GM23338 (cell line): ENCODE data around the gene PPP1R13L. TPM values are rescaled to one million over a fixed set of nuclear protein-coding genes. Genes with fewer than 3 reads are reported as not detected.

Experiments used
- ATAC-seq: fragments of 200-7000 bp; cut with Tn5 transposase; 3 replicates; pipeline ENCODE4 v1.9.1; 2020
- DNase-seq: peaks from one replicate; pipeline ENCODE4 v3.0.0-alpha.2; 2015; ENCODE audit warnings: low spot score
- H2AFZ ChIP-seq: fragments of 200-600 bp; sonication (generic); 2 replicates; pipeline ENCODE4 v1.8.0; 2016; ENCODE audit warnings: antibody characterized with exemption, mild to moderate bottlenecking, moderate library complexity
- H3F3A ChIP-seq: fragments of 200-600 bp; sonication (generic); replicated peaks from 2 replicates; pipeline ENCODE4 v1.8.0; 2017; ENCODE audit warnings: antibody characterized with exemption, mixed run types, low read depth
- H3K27ac ChIP-seq: fragments of 200-600 bp; sonication (generic); 2 replicates; pipeline ENCODE4 v1.6.1; 2016; ENCODE audit warnings: low read depth
- H3K27me3 ChIP-seq: fragments of 200-600 bp; sonication (generic); 2 replicates; pipeline ENCODE4 v1.8.0; 2016; ENCODE audit warnings: mild to moderate bottlenecking, mixed run types, moderate library complexity; ENCODE audit not compliant: insufficient read depth
- H3K36me3 ChIP-seq: fragments of 200-600 bp; sonication (generic); 2 replicates; pipeline ENCODE4 v1.8.0; 2016; ENCODE audit warnings: mild to moderate bottlenecking; ENCODE audit not compliant: insufficient read depth
- H3K4me1 ChIP-seq: fragments of 200-600 bp; sonication (generic); 2 replicates; pipeline ENCODE4 v1.8.0; 2016; ENCODE audit warnings: mild to moderate bottlenecking, moderate library complexity; ENCODE audit not compliant: insufficient read depth
- H3K4me2 ChIP-seq: fragments of 200-600 bp; sonication (generic); 2 replicates; pipeline ENCODE4 v1.7.1; 2017; ENCODE audit warnings: mixed run types
- H3K4me3 ChIP-seq: fragments of 200-600 bp; sonication (generic); 2 replicates; pipeline ENCODE4 v1.6.1; 2016; ENCODE audit warnings: mixed run types
- H3K79me2 ChIP-seq: fragments of 200-600 bp; sonication (generic); replicated peaks from 2 replicates; pipeline ENCODE4 v1.8.0; 2017; ENCODE audit warnings: mild to moderate bottlenecking; ENCODE audit not compliant: insufficient read depth
- H3K9me2 ChIP-seq: fragments of 200-600 bp; sonication (generic); 2 replicates; pipeline ENCODE4 v1.8.0; 2017; ENCODE audit not compliant: insufficient read depth
- H4K20me1 ChIP-seq: fragments of 200-600 bp; sonication (generic); replicated peaks from 2 replicates; pipeline ENCODE4 v1.8.0; 2017; ENCODE audit warnings: mild to moderate bottlenecking; ENCODE audit not compliant: insufficient read depth
- H3K27ac Mint-ChIP-seq: 2 replicates; pipeline ENCODE4 v1.8.0; 2020; ENCODE audit warnings: inconsistent platforms, mild to moderate bottlenecking, moderate library complexity, mixed read lengths
- H3K27me3 Mint-ChIP-seq: 3 replicates; pipeline ENCODE4 v1.8.0; 2022; ENCODE audit warnings: low read depth, mild to moderate bottlenecking, moderate library complexity, mixed read lengths, inconsistent platforms; ENCODE audit not compliant: insufficient read depth, poor library complexity
- H3K36me3 Mint-ChIP-seq: 3 replicates; pipeline ENCODE4 v1.8.0; 2021; ENCODE audit warnings: low read depth, mild to moderate bottlenecking, inconsistent platforms, moderate library complexity, mixed read lengths
- H3K4me1 Mint-ChIP-seq: 3 replicates; pipeline ENCODE4 v1.8.0; 2020; ENCODE audit warnings: mild to moderate bottlenecking, inconsistent platforms, mixed read lengths
- H3K4me3 Mint-ChIP-seq: 3 replicates; pipeline ENCODE4 v1.8.0; 2021; ENCODE audit warnings: moderate library complexity, mild to moderate bottlenecking, inconsistent platforms, mixed read lengths
- H3K9me3 Mint-ChIP-seq: 3 replicates; pipeline ENCODE4 v1.8.0; 2020; ENCODE audit warnings: moderate library complexity, mild to moderate bottlenecking, inconsistent platforms, mixed read lengths
- CTCF ChIP-seq, 2 experiments: fragments of 200-600 bp in 1 of 2; sonication (generic) in 1 of 2; conservative IDR thresholded peaks; 2 replicates each; pipeline versions ENCODE4 v1.5.1 to v1.6.1; 2016 to 2017; ENCODE audit warnings: antibody characterized with exemption in 2 of 2, low read depth in 2 of 2, mild to moderate bottlenecking in 2 of 2, moderate library complexity in 1 of 2
- ETS1 ChIP-seq: IDR thresholded peaks from 2 replicates; pipeline ENCODE4 v1.6.1; 2016; ENCODE audit warnings: antibody characterized with exemption
- NANOG ChIP-seq: IDR thresholded peaks from 2 replicates; pipeline ENCODE4 v1.6.1; 2016; ENCODE audit warnings: antibody characterized with exemption, borderline replicate concordance
- POLR2AphosphoS5 ChIP-seq: IDR thresholded peaks from 2 replicates; pipeline ENCODE4 v1.6.1; 2016; ENCODE audit warnings: antibody characterized with exemption, low read depth
- ZNF114 ChIP-seq: fragments of 250-450 bp; sonication (Bioruptor Pico); IDR thresholded peaks from 2 replicates; pipeline ENCODE4 v1.5.0; 2020; ENCODE audit warnings: mild to moderate bottlenecking, moderate library complexity
- polyA plus RNA-seq: library from polyadenylated mRNA; unstranded; fragments of >200 nt; fragmentation: Nextera tagmentation; extraction: Ambion mirVana; gene quantifications from 2 replicates; pipeline ENCODE4 v1.2.1, GENCODE V29; 2016
- total RNA-seq: library from RNA; depleted of rRNA; stranded (reverse); fragments of >200 nt; shearing (Covaris generic); gene quantifications from 2 replicates; pipeline ENCODE4 v1.2.3, GENCODE V29; 2014

Gene PPP1R13L
- total and polyA plus RNA-seq, 2 experiments from 2014 or later = 9.6 to 15.5 TPM

DNA sequence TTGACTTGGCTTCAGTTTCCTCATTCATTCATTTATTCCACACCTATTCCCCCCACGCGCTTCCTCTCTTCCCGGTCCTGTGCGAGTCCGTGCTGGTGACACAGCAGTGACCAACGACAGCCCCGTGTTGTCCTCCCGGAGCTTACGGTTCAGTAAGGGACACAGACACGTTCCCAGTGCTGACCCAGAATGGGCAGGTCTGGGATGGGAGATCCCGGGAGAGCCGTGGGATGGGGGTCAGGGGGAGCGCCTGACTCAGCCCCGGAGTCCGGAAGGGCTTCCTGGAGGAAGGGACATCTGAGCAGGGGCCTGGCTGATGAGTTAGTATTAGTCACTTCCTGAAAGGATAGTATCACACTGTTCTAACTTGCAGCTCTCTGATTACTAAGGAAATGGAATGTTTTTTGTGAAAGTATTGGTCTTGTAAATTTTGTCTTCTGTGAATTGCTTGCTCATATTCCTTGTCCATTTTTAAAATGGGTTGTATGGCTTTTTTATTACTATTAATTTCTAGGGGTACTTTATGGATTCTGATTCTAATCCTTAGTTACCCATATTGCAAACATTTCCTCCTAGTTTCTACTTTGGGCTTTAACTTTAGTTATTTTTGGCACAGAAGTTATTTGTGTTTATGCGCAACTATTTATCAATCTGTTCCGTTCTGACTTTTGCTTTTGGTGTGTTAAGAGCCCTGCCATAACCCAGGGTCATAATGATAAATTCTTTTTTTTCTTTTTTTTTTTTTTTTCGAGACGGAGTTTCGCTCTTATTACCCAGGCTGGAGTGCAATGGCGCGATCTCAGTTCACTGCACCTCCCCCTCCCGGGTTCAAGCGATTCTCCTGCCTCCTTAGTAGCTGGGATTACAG lies 19.6 kb upstream of the PPP1R13L start:
- ATAC-seq (peak; percentile 37), DNase-seq (peak; percentile 82)
- Histone ChIP-seq H3F3A (peaks cover 19% of the 10 kb centered on the region; the same call in 1 of the 2 replicates), H3K4me3 (peak overlapping the region; percentile 58), H3K4me2 (peak overlapping the region; percentile 77), H3K27me3 (no peaks in the 10 kb centered on the region), H3K79me2 (peaks cover 5% of the 10 kb centered on the region; the same call in 1 of the 2 replicates), H3K4me1 (peaks cover 14% of the 10 kb centered on the region; the same call in 1 of the 2 replicates), H4K20me1 (no peaks in the 10 kb centered on the region), H2AFZ (no peak overlapping the region), H3K36me3 (no peaks in the 10 kb centered on the region; the same call in 1 of the 2 replicates), H3K27ac (peak overlapping the region; percentile 98), H3K9me2 (no peaks in the 10 kb centered on the region)
- peak; percentile 25; the same call in 1 of the 2 replicates for TF ChIP-seq ETS1
- no peak for TF ChIP-seq ZNF114 (CRISPR knock-in tag)
- no peaks in the 10 kb centered on the region; the same call in 2 of the 3 replicates for H3K9me3 Mint-ChIP-seq
- H3K36me3 Mint-ChIP-seq = peaks cover 11% of the 10 kb centered on the region
- H3K4me3 Mint-ChIP-seq = peak overlapping the region; percentile 96
- H3K27me3 Mint-ChIP-seq = peaks cover 8% of the 10 kb centered on the region
- H3K27ac Mint-ChIP-seq = peak overlapping the region; percentile 98
- H3K4me1 Mint-ChIP-seq = peaks cover 25% of the 10 kb centered on the region

DNA sequence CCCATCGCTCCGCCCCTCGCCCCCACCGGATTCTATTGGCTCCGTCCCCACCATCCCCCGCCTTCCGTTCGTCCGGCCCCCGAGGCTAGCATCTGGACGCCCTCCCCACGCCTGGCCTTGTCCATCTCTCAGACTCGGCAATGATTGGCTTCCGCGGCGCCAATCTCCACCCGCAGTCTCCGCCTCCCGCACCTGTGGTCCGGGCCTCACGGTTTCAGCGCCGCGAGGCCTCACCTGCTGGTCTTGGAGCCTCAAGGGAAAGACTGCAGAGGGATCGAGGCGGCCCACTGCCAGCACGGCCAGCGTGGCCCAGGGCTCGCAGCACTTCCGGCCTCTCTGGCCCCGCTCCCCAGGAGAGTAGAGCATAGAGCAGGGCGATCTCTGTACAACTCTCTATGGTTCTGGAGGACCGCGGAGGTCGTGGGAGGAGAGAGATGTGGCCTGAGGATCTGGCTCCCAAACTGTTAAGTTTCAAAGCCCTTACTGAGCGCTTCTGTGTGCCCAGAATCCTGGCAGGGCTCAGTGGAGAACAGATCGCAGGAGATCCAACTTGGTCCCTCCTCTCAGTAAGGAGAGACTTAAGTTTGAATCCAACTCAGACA lies 18.8 kb upstream of the PPP1R13L start, which contains the start of gene ERCC1:
Gene ERCC1 (minus strand): TSS at position 329 of the 602 bp plus-strand sequence. CDS start 543 bp downstream, outside the sequence.
- Histone ChIP-seq H3F3A (peaks cover 14% of the 10 kb centered on the region; the same call in 1 of the 2 replicates), H3K9me2 (no peaks in the 10 kb centered on the region), H3K4me3 (peak within 1 kb of the TSS; percentile 58), H4K20me1 (no peaks in the 10 kb centered on the region), H3K79me2 (peaks cover 5% of the 10 kb centered on the region; the same call in 1 of the 2 replicates), H3K4me2 (peak within 1 kb of the TSS; percentile 77), H3K27ac (peak within 1 kb of the TSS; percentile 98), H3K36me3 (no peaks in the 10 kb centered on the region; the same call in 1 of the 2 replicates), H3K27me3 (no peaks in the 10 kb centered on the region), H3K4me1 (peaks cover 14% of the 10 kb centered on the region; the same call in 1 of the 2 replicates), H2AFZ (peak within 1 kb of the TSS; percentile 91; the same call in 1 of the 2 replicates)
- peak within 1 kb of the TSS; percentile 96 for H3K4me3 Mint-ChIP-seq
- H3K27ac Mint-ChIP-seq = peak within 1 kb of the TSS; percentile 98
- peaks cover 25% of the 10 kb centered on the region for H3K4me1 Mint-ChIP-seq
- no peaks in the 10 kb centered on the region; the same call in 2 of the 3 replicates for H3K9me3 Mint-ChIP-seq
- peaks cover 8% of the 10 kb centered on the region for H3K27me3 Mint-ChIP-seq
- TF ChIP-seq CTCF (conservative IDR thresholded peaks at IDR 0.05; ENCODE audit: low read depth in 2 of 2) = no peak
- TF ChIP-seq ZNF114 (CRISPR knock-in tag) = no peak
- peak; percentile 89 for TF ChIP-seq POLR2AphosphoS5
- TF ChIP-seq ETS1 = peak; percentile 82
- TF ChIP-seq NANOG = no peak
- DNase-seq (peak; percentile 100), ATAC-seq (peak; percentile 84)
- H3K36me3 Mint-ChIP-seq = peaks cover 13% of the 10 kb centered on the region
